Renal pelvis (tissue), 12 donors: Measurements from ENCODE around the gene DLL1. TPM values are rescaled to one million over a fixed set of nuclear protein-coding genes. Genes with fewer than 3 reads are reported as not detected.
"Not testable (repeated sequence)": the region's sequence is repeated elsewhere in the genome, so short reads cannot be mapped to it uniquely, and the experiment has no call there.

Experiments used
- DNase-seq: peaks from one replicate; pipeline ENCODE4 v3.0.0-alpha.2; 2013
- long read RNA-seq, 16 experiments: transcript quantifications; one replicate each; lab custom pipeline, GENCODE V29; 2026
- polyA plus RNA-seq, 3 donors: library from polyadenylated mRNA; unstranded; fragments of 120-200 nt; gene quantifications; one replicate each; pipeline ENCODE4 v1.2.1, GENCODE V29; 2013; ENCODE audit not compliant: insufficient read length in 3 of 3

Gene DLL1, protein sequence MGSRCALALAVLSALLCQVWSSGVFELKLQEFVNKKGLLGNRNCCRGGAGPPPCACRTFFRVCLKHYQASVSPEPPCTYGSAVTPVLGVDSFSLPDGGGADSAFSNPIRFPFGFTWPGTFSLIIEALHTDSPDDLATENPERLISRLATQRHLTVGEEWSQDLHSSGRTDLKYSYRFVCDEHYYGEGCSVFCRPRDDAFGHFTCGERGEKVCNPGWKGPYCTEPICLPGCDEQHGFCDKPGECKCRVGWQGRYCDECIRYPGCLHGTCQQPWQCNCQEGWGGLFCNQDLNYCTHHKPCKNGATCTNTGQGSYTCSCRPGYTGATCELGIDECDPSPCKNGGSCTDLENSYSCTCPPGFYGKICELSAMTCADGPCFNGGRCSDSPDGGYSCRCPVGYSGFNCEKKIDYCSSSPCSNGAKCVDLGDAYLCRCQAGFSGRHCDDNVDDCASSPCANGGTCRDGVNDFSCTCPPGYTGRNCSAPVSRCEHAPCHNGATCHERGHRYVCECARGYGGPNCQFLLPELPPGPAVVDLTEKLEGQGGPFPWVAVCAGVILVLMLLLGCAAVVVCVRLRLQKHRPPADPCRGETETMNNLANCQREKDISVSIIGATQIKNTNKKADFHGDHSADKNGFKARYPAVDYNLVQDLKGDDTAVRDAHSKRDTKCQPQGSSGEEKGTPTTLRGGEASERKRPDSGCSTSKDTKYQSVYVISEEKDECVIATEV
- 10 to 100 TPM; 10.8 to 13.9 (median 11.3) TPM for polyA plus RNA-seq
- long read RNA-seq, donor 1, partial matches to known transcripts = 0 of 1 reads
- long read RNA-seq, donor 1, other reads (novel, unspliced or antisense) = 0 of 1 reads
- long read RNA-seq, donor 2, partial matches to known transcripts = 0 of 3 reads
- long read RNA-seq, donor 2, other reads (novel, unspliced or antisense) = 0 of 3 reads
- long read RNA-seq, donor 3, partial matches to known transcripts = 27 of 34 reads
- long read RNA-seq, donor 3, other reads (novel, unspliced or antisense) = 7 of 34 reads
- long read RNA-seq, donor 4 = 0 reads
- long read RNA-seq, donor 5, partial matches to known transcripts = 0 of 2 reads
- long read RNA-seq, donor 5, other reads (novel, unspliced or antisense) = 0 of 2 reads
- long read RNA-seq, donor 6 = 0 reads
- long read RNA-seq, donor 7, partial matches to known transcripts = 0 of 3 reads
- long read RNA-seq, donor 7, other reads (novel, unspliced or antisense) = 0 of 3 reads
- long read RNA-seq, donor 8 = 0 reads
- long read RNA-seq, donor 9, partial matches to known transcripts = 6 of 7 reads
- long read RNA-seq, donor 9, other reads (novel, unspliced or antisense) = 0 of 7 reads
- long read RNA-seq, donor 10, partial matches to known transcripts = 0 of 2 reads
- long read RNA-seq, donor 10, other reads (novel, unspliced or antisense) = 0 of 2 reads
- long read RNA-seq, donor 11, partial matches to known transcripts = 0 of 3 reads
- long read RNA-seq, donor 11, other reads (novel, unspliced or antisense) = 0 of 3 reads
- long read RNA-seq, donor 12, partial matches to known transcripts = 15 of 17 reads
- long read RNA-seq, donor 12, other reads (novel, unspliced or antisense) = 0 of 17 reads
- long read RNA-seq, donor 13, partial matches to known transcripts = 0 of 1 reads
- long read RNA-seq, donor 13, other reads (novel, unspliced or antisense) = 0 of 1 reads
- long read RNA-seq, donor 14, partial matches to known transcripts = 0 of 1 reads
- long read RNA-seq, donor 14, other reads (novel, unspliced or antisense) = 0 of 1 reads
- long read RNA-seq, donor 15, partial matches to known transcripts = 0 of 1 reads
- long read RNA-seq, donor 15, other reads (novel, unspliced or antisense) = 0 of 1 reads
- long read RNA-seq, donor 16, partial matches to known transcripts = 0 of 4 reads
- long read RNA-seq, donor 16, other reads (novel, unspliced or antisense) = 0 of 4 reads

- no peak for DNase-seq
Measured at GRCh38 chr6:170290296-170291128, at the start of gene DLL1. Gene DLL1 (minus strand): TSS chr6:170291078. CDS start chr6:170290139, 939 bp downstream.

GRCh38 chr6:170335199-170335598, 44.3 kb upstream of the DLL1 start:
- DNase-seq = not testable (repeated sequence)

DNA sequence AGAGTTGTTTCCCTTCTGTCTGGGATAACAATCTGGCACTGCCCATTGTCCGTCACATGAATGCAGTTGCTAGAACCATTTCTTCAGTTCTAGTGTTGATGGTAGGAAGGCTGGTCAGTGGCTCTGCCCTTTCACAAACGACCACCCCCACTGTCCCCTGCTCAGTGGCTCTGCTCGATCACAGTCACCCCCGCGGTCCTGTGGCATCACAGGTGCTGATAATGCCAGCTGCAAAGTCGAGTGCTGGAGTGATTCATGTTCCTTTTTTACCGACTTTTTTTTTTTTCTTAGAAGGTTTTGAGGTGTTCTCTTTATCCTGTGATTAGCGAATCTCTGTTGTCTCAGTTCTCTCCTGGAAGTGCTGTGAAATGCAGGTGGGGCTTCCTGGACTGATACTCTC, 38.4 kb upstream of the DLL1 start:
- DNase-seq = no peak

GRCh38 chr6:170317718-170318117, 26.8 kb upstream of the DLL1 start:
- DNase-seq = no peak

DNA sequence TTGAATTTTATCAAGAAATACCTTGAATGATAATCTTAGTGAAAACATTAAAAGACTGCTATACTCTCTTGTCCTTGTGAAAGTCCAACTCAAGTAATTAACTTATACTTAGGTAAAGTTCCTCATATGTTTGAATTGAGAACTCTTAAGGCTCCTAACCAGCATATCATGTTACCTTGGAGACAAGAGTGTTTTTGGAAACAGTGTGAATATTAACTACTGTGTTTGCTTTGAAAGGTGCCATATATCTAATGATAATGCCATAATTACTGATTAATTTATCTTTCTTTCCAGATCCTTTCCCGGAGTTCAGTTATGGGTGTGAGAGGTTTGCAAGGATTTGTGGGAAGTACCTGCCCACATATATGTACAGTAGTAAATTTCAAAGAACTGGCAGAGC, 26.2 kb upstream of the DLL1 start:
- no peak for DNase-seq

GRCh38 chr6:170316071-170316470, 25.2 kb upstream of the DLL1 start:
- no peak for DNase-seq

GRCh38 chr6:170314983-170315382, 24.1 kb upstream of the DLL1 start:
- no peak for DNase-seq

DNA sequence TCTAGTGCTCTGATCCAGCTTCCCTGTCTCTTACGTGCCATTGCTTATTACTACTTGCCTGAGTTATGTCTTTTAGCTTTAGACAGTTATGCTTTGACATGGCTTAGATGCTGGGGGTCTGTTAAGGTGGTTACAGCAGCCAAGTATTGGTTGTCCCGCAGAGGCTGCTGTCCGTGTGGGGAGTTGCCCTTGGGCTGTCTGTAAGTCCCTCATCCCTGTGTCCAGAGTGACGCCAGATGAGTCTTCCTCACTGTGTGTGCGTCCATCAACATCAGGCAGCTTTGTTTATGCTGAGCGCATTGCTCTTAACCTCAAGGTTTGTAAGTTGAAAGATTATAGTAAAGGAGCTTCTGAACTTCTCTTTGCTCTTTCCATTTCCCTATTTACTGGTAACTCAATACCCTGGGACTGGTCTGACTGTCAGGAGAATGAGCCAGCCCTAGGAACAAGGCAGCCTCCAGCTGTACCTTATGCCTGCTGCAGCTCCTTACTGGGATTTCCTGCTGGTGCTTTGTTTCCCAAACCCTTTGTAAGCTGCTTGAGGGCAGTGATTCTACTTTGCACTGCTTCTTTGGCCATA, 22.9 kb upstream of the DLL1 start:
- DNase-seq = no peak

DNA sequence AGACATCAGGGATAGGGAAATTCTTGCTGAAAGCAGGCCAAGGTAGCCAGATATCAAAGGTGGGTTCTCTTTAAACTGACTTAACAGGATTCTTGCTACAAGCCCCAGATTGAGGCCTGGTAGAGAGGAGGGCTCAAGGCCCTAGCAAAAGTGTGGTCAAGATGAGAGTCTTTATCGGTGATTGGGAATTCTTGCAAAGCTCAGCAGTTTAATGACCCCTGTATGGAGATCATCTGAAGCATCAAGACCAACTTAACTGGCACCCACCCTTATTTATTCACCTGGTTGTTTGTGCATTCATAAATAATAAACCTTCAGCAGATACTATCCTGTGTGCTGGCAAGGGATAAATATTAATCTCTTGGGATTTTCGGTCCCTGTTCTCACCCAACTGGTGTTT, 22.0 kb upstream of the DLL1 start:
- DNase-seq = no peak

DNA sequence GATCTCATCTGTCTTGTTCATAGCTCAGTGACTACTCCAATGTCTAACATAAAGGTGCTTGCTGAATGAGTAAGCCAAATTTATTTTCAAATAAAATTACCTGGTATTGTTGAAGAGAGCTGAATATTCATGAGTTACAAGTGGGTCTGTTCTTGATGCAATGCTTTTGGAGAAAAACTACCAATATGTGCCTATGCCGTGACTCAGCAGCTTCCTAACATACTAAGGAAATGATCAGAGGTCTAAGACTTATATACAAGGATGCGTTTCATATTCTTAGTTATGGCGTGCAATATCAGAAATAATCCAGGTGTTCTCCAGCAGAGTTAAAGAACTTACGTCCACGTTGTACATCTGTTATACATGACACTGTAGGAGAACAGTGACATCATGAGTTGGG, 20.8 kb upstream of the DLL1 start:
- DNase-seq = no peak

DNA sequence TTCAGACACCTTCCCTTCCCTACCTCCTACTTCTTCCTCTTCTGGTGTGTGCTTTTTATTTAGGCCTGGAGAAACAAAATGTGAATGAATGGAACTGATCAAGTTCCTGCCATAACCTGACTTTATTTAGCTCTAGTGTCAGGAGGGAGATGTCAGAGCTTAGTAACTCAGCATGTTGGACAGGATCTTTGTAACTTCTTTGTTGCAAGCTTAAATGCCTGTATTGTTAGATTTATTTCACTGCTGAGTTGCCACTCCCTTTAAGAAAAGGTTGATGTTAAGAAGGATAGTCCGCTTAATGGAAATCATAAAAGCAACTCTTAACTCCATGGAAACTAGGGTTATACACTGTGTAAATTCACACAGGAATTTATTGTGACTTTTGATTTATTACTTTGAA, 17.9 kb upstream of the DLL1 start:
- DNase-seq = no peak

- DNase-seq = no peak
Measured at GRCh38 chr6:170307080-170307545, 16.2 kb upstream of the DLL1 start.

- DNase-seq = peak; percentile 96
Measured at GRCh38 chr6:170306324-170307079, 15.6 kb upstream of the DLL1 start, which contains the start of gene FAM120B. Gene FAM120B (plus strand): TSS chr6:170306758. CDS start chr6:170317391, 10,633 bp downstream.

GRCh38 chr6:170305805-170306323, 15.0 kb upstream of the DLL1 start:
- DNase-seq = no peak

DNA sequence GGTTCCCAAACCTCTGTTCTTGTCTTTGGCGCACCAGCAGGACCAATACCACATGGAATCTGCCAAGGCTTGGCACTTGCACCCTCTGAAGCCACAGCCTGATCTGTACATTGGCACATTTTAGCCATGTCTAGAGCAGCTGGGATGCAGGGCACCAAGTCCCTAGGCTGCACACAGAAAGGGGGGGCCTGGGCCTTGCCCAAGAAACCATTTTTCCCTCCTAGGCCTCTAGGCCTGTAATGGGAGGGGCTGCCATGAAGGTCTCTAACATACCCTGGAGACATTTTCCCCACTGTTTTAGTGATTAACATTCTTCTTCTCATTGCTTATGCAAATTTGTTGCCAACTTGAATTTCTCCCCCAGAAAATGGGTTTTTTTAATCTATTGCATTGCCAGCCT, 10.3 kb upstream of the DLL1 start:
- no peak for DNase-seq

- no peak for DNase-seq
Measured at GRCh38 chr6:170298688-170299087, 7.8 kb upstream of the DLL1 start.

- DNase-seq = no peak
Measured at GRCh38 chr6:170297576-170298330, 6.9 kb upstream of the DLL1 start.
